Chondrocyte (in vitro differentiated cells): ENCODE data around the gene BECN2. TPM values are rescaled to one million over a fixed set of nuclear protein-coding genes. Genes with fewer than 3 reads are reported as not detected.

Experiments
- DNase-seq: peaks from one replicate; pipeline ENCODE4 v3.0.0; 2021; ENCODE audit warnings: mixed read lengths, low spot score
- H3K27ac Mint-ChIP-seq: one replicate; pipeline ENCODE4 v1.8.0; 2021; ENCODE audit warnings: mild to moderate bottlenecking, moderate library complexity, mixed read lengths; ENCODE audit not compliant: unreplicated experiment
- H3K27me3 Mint-ChIP-seq: 2 replicates; pipeline ENCODE4 v1.8.0; 2021; ENCODE audit warnings: low read depth, mixed read lengths
- H3K36me3 Mint-ChIP-seq: 2 replicates; pipeline ENCODE4 v1.8.0; 2021; ENCODE audit warnings: low read depth, mixed read lengths
- H3K4me1 Mint-ChIP-seq: 2 replicates; pipeline ENCODE4 v1.8.0; 2021; ENCODE audit warnings: low read depth, mild to moderate bottlenecking, mixed read lengths
- H3K4me3 Mint-ChIP-seq: one replicate; pipeline ENCODE4 v1.8.0; 2021; ENCODE audit warnings: mild to moderate bottlenecking, moderate library complexity, mixed read lengths; ENCODE audit not compliant: unreplicated experiment
- H3K9me3 Mint-ChIP-seq: 2 replicates; pipeline ENCODE4 v1.8.0; 2021; ENCODE audit warnings: low read depth, mixed read lengths
- total RNA-seq: library from RNA; stranded (reverse); gene quantifications from 3 replicates; pipeline ENCODE4 v1.2.1, GENCODE V29; 2021
- TF ChIP-seq, protein P1 (sequence below): fragments of 200-600 bp; sonication (generic); IDR thresholded peaks from 2 replicates; pipeline ENCODE4 v1.5.0; 2021; ENCODE audit warnings: antibody characterized with exemption, mild to moderate bottlenecking, moderate library complexity

Gene BECN2
- total RNA-seq, 1 donor from 2014 or later = not detected

- Mint-ChIP-seq H3K27ac (no peak overlapping the region), H3K9me3 (no peaks in the 10 kb centered on the region)
- TF ChIP-seq, protein P1, sequence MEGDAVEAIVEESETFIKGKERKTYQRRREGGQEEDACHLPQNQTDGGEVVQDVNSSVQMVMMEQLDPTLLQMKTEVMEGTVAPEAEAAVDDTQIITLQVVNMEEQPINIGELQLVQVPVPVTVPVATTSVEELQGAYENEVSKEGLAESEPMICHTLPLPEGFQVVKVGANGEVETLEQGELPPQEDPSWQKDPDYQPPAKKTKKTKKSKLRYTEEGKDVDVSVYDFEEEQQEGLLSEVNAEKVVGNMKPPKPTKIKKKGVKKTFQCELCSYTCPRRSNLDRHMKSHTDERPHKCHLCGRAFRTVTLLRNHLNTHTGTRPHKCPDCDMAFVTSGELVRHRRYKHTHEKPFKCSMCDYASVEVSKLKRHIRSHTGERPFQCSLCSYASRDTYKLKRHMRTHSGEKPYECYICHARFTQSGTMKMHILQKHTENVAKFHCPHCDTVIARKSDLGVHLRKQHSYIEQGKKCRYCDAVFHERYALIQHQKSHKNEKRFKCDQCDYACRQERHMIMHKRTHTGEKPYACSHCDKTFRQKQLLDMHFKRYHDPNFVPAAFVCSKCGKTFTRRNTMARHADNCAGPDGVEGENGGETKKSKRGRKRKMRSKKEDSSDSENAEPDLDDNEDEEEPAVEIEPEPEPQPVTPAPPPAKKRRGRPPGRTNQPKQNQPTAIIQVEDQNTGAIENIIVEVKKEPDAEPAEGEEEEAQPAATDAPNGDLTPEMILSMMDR = no peak
These were observed 49.4 kb downstream of the BECN2 start for GRCh38 chr1:242006976-242007375.

More at GRCh38 chr1:242006976-242007375, 49.4 kb downstream of the BECN2 start:
- DNase-seq = no peak
- Mint-ChIP-seq H3K4me1 (peaks cover 13% of the 10 kb centered on the region), H3K27me3 (no peaks in the 10 kb centered on the region), H3K36me3 (no peaks in the 10 kb centered on the region), H3K4me3 (no peak overlapping the region)

Other genes with a start within 250 kb of the BECN2 start
- 2.7 to 11.5 TPM (median 3.8 TPM) in 3 replicates for gene EXO1, start 109.6 kb upstream of the BECN2 start, total RNA-seq
- 0.38 to 0.65 TPM (median 0.46 TPM) in 3 replicates for gene MAP1LC3C, start 41.3 kb downstream of the BECN2 start, total RNA-seq